BE2C (cell line): ENCODE measurements around the gene ZNF292.
"Not testable (repeated sequence)": the region's sequence is repeated elsewhere in the genome, so short reads cannot be mapped to it uniquely, and the experiment has no call there.

Experiments used
- DNase-seq: peaks from one replicate; pipeline ENCODE4 v3.0.0-alpha.2; 2020
- H3K27me3 ChIP-seq: fragments of 250-450 bp; sonication (Bioruptor Pico); 2 replicates; pipeline ENCODE4 v1.5.1; 2020; ENCODE audit warnings: mild to moderate bottlenecking
- H3K36me3 ChIP-seq: fragments of 250-450 bp; sonication (Bioruptor Pico); 2 replicates; pipeline ENCODE4 v1.5.1; 2020; ENCODE audit warnings: mild to moderate bottlenecking
- H3K4me1 ChIP-seq: fragments of 250-450 bp; sonication (Bioruptor Pico); 2 replicates; pipeline ENCODE4 v1.5.1; 2020
- H3K4me3 ChIP-seq: 2 replicates; pipeline ENCODE4 v1.5.1; 2011; ENCODE audit warnings: low read depth, low read length
- H3K9me3 ChIP-seq: fragments of 250-450 bp; sonication (Bioruptor Pico); 2 replicates; pipeline ENCODE4 v1.5.1; 2020
- CTCF ChIP-seq: IDR thresholded peaks from 2 replicates; pipeline ENCODE4 v1.5.1; 2012; ENCODE audit warnings: mild to moderate bottlenecking, low read depth, low read length

Gene ZNF292

GRCh38 chr6:87122477-87122876 lies 32.9 kb upstream of the ZNF292 start:
- no peak for DNase-seq
- TF ChIP-seq CTCF: no peak
- Histone ChIP-seq H3K9me3 (no peaks in the 10 kb centered on the region), H3K4me3 (no peak overlapping the region), H3K36me3 (no peaks in the 10 kb centered on the region), H3K4me1 (no peaks in the 10 kb centered on the region), H3K27me3 (0 out of 2 replicates have a peak, but pooled peaks cover 3% of the 10 kb centered on the region)

DNA sequence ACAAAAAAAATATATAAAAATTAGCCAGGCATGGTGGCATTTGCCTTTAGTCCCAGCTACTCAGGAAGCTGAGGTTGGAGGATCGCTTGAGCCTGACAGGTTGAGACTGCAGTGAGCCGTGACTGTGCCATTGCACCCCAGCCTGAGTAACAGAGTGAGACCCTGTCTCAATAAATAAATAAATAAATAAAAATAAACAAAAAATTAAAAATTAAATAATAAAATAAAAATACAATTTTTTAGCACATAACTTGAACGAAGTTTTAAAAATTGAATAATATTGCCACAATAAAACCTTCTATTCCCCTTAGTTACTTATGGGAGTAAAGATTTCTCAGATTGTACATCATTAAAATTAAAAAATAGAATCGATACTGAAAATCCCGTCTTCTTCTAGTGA lies 31.3 kb upstream of the ZNF292 start:
- no peak for DNase-seq
- Histone ChIP-seq H3K27me3 (0 out of 2 replicates have a peak, but pooled peaks cover 3% of the 10 kb centered on the region), H3K9me3 (no peaks in the 10 kb centered on the region), H3K36me3 (no peaks in the 10 kb centered on the region), H3K4me3 (no peak overlapping the region), H3K4me1 (no peaks in the 10 kb centered on the region)
- no peak for TF ChIP-seq CTCF

DNA sequence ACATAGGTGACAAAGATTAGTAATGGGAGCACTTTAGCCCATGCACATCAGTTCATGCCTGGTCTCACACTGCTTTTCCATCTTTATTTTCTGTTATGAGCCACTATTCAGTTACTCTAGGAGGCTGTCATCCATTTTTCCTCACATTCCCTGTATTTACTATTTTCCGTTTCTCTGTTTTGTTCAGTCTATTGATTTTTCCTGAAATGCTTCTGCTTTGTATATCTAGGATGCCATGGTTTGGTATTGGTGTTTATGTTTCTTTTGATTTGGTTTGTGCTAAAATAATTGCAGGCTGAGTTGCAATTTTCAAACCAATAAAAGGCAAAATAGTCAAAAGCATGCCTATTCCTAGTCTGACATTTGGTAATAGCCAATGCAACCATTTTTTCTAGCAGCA lies 28.9 kb upstream of the ZNF292 start:
- TF ChIP-seq CTCF: no peak
- no peak for DNase-seq
- no peaks in the 10 kb centered on the region for H3K9me3 ChIP-seq
- no peak overlapping the region for H3K4me3 ChIP-seq
- H3K4me1 ChIP-seq: no peaks in the 10 kb centered on the region
- no peaks in the 10 kb centered on the region for H3K36me3 ChIP-seq
- 0 out of 2 replicates have a peak, but pooled peaks cover 3% of the 10 kb centered on the region for H3K27me3 ChIP-seq

DNA sequence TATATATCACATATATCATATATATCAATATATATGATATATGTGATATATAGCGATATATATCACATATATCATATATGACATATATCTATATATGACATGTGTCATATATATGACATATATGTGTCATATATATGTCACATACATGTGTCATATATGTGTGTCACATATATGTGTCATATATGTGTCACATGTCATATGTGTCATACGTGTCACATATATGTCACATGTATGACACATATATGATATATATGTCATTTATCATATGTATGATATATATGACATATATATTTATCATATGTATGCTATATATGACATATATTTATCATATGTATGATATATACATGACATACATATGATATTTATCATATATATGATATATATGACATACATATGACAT lies 27.6 kb upstream of the ZNF292 start:
- no peaks in the 10 kb centered on the region for H3K9me3 ChIP-seq
- TF ChIP-seq CTCF: no peak
- no peak overlapping the region for H3K4me3 ChIP-seq
- H3K36me3 ChIP-seq: no peaks in the 10 kb centered on the region
- no peaks in the 10 kb centered on the region for H3K4me1 ChIP-seq
- DNase-seq: no peak
- H3K27me3 ChIP-seq: 0 out of 2 replicates have a peak, but pooled peaks cover 3% of the 10 kb centered on the region

DNA sequence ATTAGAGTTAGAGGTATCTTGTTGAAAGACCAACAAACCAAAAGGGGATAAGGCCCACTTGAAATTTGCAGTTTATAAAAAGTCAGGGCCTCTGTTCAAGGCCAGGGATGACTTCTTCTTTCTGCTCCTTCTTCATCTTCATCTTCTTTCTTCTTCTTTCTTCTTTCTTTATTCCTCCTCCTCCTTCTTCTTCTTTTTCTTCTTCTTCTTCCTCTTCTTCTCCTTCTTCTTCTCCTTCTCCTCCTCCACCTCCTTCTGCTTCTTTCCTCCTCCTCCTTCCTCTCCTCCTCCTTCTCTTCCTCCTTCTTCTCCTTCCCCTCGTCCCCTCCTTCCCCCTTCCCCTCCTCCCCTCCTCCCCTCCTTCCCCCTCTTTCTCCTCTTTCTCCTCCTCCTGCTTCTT lies 18.4 kb upstream of the ZNF292 start:
- Histone ChIP-seq H3K9me3 (no peaks in the 10 kb centered on the region; the same call in 1 of the 2 replicates), H3K4me3 (no peak overlapping the region), H3K27me3 (peaks cover 18% of the 10 kb centered on the region; the same call in 1 of the 2 replicates), H3K4me1 (no peaks in the 10 kb centered on the region), H3K36me3 (no peaks in the 10 kb centered on the region)
- DNase-seq: no peak
- TF ChIP-seq CTCF: no peak

GRCh38 chr6:87139236-87139635 lies 16.1 kb upstream of the ZNF292 start:
- peak; percentile 77 for TF ChIP-seq CTCF
- Histone ChIP-seq H3K9me3 (no peaks in the 10 kb centered on the region; the same call in 1 of the 2 replicates), H3K27me3 (peaks cover 18% of the 10 kb centered on the region; the same call in 1 of the 2 replicates), H3K36me3 (no peaks in the 10 kb centered on the region), H3K4me1 (no peaks in the 10 kb centered on the region), H3K4me3 (no peak overlapping the region)
- peak; percentile 24 for DNase-seq

GRCh38 chr6:87139927-87140326 lies 15.4 kb upstream of the ZNF292 start:
- H3K9me3 ChIP-seq, DNase-seq, H3K4me3 ChIP-seq, H3K4me1 ChIP-seq, H3K36me3 ChIP-seq: not testable (repeated sequence)
- H3K27me3 ChIP-seq: peaks cover 18% of the 10 kb centered on the region; the same call in 1 of the 2 replicates
